PFSK-1 (cell line): Measurements from ENCODE around the gene NUP210L.
A peak's percentile ranks its signal among the peaks of the same experiment; 100 is the strongest.

Source experiments
- FOXP2 ChIP-seq: optimal IDR thresholded peaks from 2 replicates; pipeline ENCODE3; 2011; ENCODE audit warnings: borderline replicate concordance, control low read depth, inconsistent platforms; ENCODE audit not compliant: insufficient read depth; ENCODE audit errors: extremely low read length, extremely low read depth
- POLR2AphosphoS5 ChIP-seq: IDR thresholded peaks from 2 replicates; pipeline ENCODE4 v1.6.1; 2012; ENCODE audit warnings: low read depth, mild to moderate bottlenecking, control low read depth, low read length, moderate library complexity
- REST ChIP-seq, 2 experiments: IDR thresholded peaks; 2 replicates each; pipeline versions ENCODE4 v1.6.1 to v1.8.0; 2011 to 2012; ENCODE audit warnings: low read depth in 2 of 2, low read length in 2 of 2, control low read depth in 1 of 2, inconsistent platforms in 1 of 2, mild to moderate bottlenecking in 1 of 2, moderate library complexity in 1 of 2; ENCODE audit not compliant: insufficient read depth in 1 of 2
- SIN3A ChIP-seq: IDR thresholded peaks from 2 replicates; pipeline ENCODE4 v1.6.1; 2012; ENCODE audit warnings: mild to moderate bottlenecking, low read length, moderate library complexity, borderline replicate concordance; ENCODE audit not compliant: insufficient read depth
- TAF1 ChIP-seq: IDR thresholded peaks from 2 replicates; pipeline ENCODE4 v1.6.1; 2012; ENCODE audit warnings: low read length, control low read depth, borderline replicate concordance; ENCODE audit not compliant: insufficient read depth

Gene NUP210L

GRCh38 chr1:153973525-153973924, 181.3 kb downstream of the NUP210L start:
- TF ChIP-seq FOXP2, result no peak
- no peak for TF ChIP-seq SIN3A
- no peak for TF ChIP-seq TAF1
- no peak for TF ChIP-seq POLR2AphosphoS5
- no peak for TF ChIP-seq REST (IDR thresholded peaks at IDR 0.05; ENCODE audit: insufficient read depth in 1 of 2, low read depth in 2 of 2, low read length in 2 of 2)

- TF ChIP-seq POLR2AphosphoS5 (peak; percentile 50; the same call in 1 of the 2 replicates), FOXP2 (no peak)
Measured at GRCh38 chr1:153973071-153973470, 181.8 kb downstream of the NUP210L start.

GRCh38 chr1:153970346-153970745, 184.5 kb downstream of the NUP210L start:
- no peak for TF ChIP-seq REST (IDR thresholded peaks at IDR 0.05; ENCODE audit: insufficient read depth in 1 of 2, low read depth in 2 of 2, low read length in 2 of 2)
- TF ChIP-seq SIN3A, result no peak
- TF ChIP-seq FOXP2, result no peak
- no peak for TF ChIP-seq POLR2AphosphoS5
- no peak for TF ChIP-seq TAF1

- TF ChIP-seq TAF1 (no peak), SIN3A (no peak), FOXP2 (no peak), POLR2AphosphoS5 (no peak), REST (IDR thresholded peaks at IDR 0.05; ENCODE audit: insufficient read depth in 1 of 2, low read depth in 2 of 2, low read length in 2 of 2) (no peak)
Measured at GRCh38 chr1:153968972-153969371, 185.9 kb downstream of the NUP210L start.

GRCh38 chr1:153968408-153968807, 186.5 kb downstream of the NUP210L start:
- TF ChIP-seq REST (IDR thresholded peaks at IDR 0.05; ENCODE audit: insufficient read depth in 1 of 2, low read depth in 2 of 2, low read length in 2 of 2) (no peak), SIN3A (no peak), TAF1 (no peak), POLR2AphosphoS5 (no peak), FOXP2 (no peak)
